ENCODE measurements around the gene MTHFR. TPM values are rescaled to one million over a fixed set of nuclear protein-coding genes. Genes with fewer than 3 reads are reported as not detected.

Gene MTHFR
- total RNA-seq, 1 donor from 2014 or later = 29.2 TPM

GRCh38 chr1:11802973-11803885, 2.5 kb downstream of the MTHFR start:
- no peaks in the 10 kb centered on the region for H3K9me3 Mint-ChIP-seq (ENCODE audit: low read depth)
- no peaks in the 10 kb centered on the region for H3K27me3 Mint-ChIP-seq
- peak overlapping the region; percentile 89 for H3K27ac Mint-ChIP-seq
- H3K4me3 Mint-ChIP-seq (ENCODE audit: low read depth) = peak overlapping the region; percentile 67
- H3K4me1 Mint-ChIP-seq (ENCODE audit: low read depth) = peaks cover 39% of the 10 kb centered on the region
- peaks cover 4% of the 10 kb centered on the region for H3K36me3 Mint-ChIP-seq (ENCODE audit: insufficient read depth)
- no peak for TF ChIP-seq CTCF (IDR thresholded peaks at IDR 0.05; ENCODE audit: unreplicated experiment)
- peak; percentile 52 for DNase-seq (ENCODE audit: low spot score, unreplicated experiment)

- Mint-ChIP-seq H3K27ac (peak overlapping the region; percentile 89), H3K9me3 (ENCODE audit: low read depth) (no peaks in the 10 kb centered on the region), H3K27me3 (no peaks in the 10 kb centered on the region), H3K4me3 (ENCODE audit: low read depth) (peak overlapping the region; percentile 67), H3K36me3 (ENCODE audit: insufficient read depth) (peaks cover 4% of the 10 kb centered on the region), H3K4me1 (ENCODE audit: low read depth) (peaks cover 35% of the 10 kb centered on the region)
- no peak for TF ChIP-seq CTCF (IDR thresholded peaks at IDR 0.05; ENCODE audit: unreplicated experiment)
- no peak for DNase-seq (ENCODE audit: low spot score, unreplicated experiment)
Observed at GRCh38 chr1:11802616-11802972, 3.2 kb downstream of the MTHFR start.

GRCh38 chr1:11800756-11801433, 4.9 kb downstream of the MTHFR start:
- Mint-ChIP-seq H3K27me3 (no peaks in the 10 kb centered on the region), H3K27ac (no peak overlapping the region), H3K9me3 (ENCODE audit: low read depth) (no peaks in the 10 kb centered on the region), H3K4me1 (ENCODE audit: low read depth) (peaks cover 23% of the 10 kb centered on the region), H3K36me3 (ENCODE audit: insufficient read depth) (peaks cover 4% of the 10 kb centered on the region), H3K4me3 (ENCODE audit: low read depth) (no peak overlapping the region)
- TF ChIP-seq CTCF (IDR thresholded peaks at IDR 0.05; ENCODE audit: unreplicated experiment) = no peak
- no peak for DNase-seq (ENCODE audit: low spot score, unreplicated experiment)

- H3K36me3 Mint-ChIP-seq (ENCODE audit: insufficient read depth) = peaks cover 4% of the 10 kb centered on the region
- H3K4me3 Mint-ChIP-seq (ENCODE audit: low read depth) = no peak overlapping the region
- H3K27me3 Mint-ChIP-seq = no peaks in the 10 kb centered on the region
- H3K27ac Mint-ChIP-seq = no peak overlapping the region
- H3K9me3 Mint-ChIP-seq (ENCODE audit: low read depth) = no peaks in the 10 kb centered on the region
- TF ChIP-seq CTCF (IDR thresholded peaks at IDR 0.05; ENCODE audit: unreplicated experiment) = no peak
- peaks cover 23% of the 10 kb centered on the region for H3K4me1 Mint-ChIP-seq (ENCODE audit: low read depth)
- DNase-seq (ENCODE audit: low spot score, unreplicated experiment) = no peak
Observed at GRCh38 chr1:11800391-11800755, 5.4 kb downstream of the MTHFR start.

- Mint-ChIP-seq H3K27ac (no peak overlapping the region), H3K9me3 (ENCODE audit: low read depth) (no peaks in the 10 kb centered on the region), H3K4me3 (ENCODE audit: low read depth) (no peak overlapping the region), H3K36me3 (ENCODE audit: insufficient read depth) (peaks cover 5% of the 10 kb centered on the region), H3K4me1 (ENCODE audit: low read depth) (peaks cover 22% of the 10 kb centered on the region), H3K27me3 (no peaks in the 10 kb centered on the region)
- TF ChIP-seq CTCF (IDR thresholded peaks at IDR 0.05; ENCODE audit: unreplicated experiment) = no peak
- no peak for DNase-seq (ENCODE audit: low spot score, unreplicated experiment)
Observed at GRCh38 chr1:11799896-11800295, 5.9 kb downstream of the MTHFR start.
